GM23338 (cell line): ENCODE data around the gene C1orf21. TPM values are rescaled to one million over a fixed set of nuclear protein-coding genes. Genes with fewer than 3 reads are reported as not detected.

Experiments
- ATAC-seq: fragments of 200-7000 bp; cut with Tn5 transposase; 3 replicates; pipeline ENCODE4 v1.9.1; 2020
- DNase-seq: peaks from one replicate; pipeline ENCODE4 v3.0.0-alpha.2; 2015; ENCODE audit warnings: low spot score
- H2AFZ ChIP-seq: fragments of 200-600 bp; sonication (generic); 2 replicates; pipeline ENCODE4 v1.8.0; 2016; ENCODE audit warnings: antibody characterized with exemption, mild to moderate bottlenecking, moderate library complexity
- H3F3A ChIP-seq: fragments of 200-600 bp; sonication (generic); replicated peaks from 2 replicates; pipeline ENCODE4 v1.8.0; 2017; ENCODE audit warnings: antibody characterized with exemption, mixed run types, low read depth
- H3K27ac ChIP-seq: fragments of 200-600 bp; sonication (generic); 2 replicates; pipeline ENCODE4 v1.6.1; 2016; ENCODE audit warnings: low read depth
- H3K27me3 ChIP-seq: fragments of 200-600 bp; sonication (generic); 2 replicates; pipeline ENCODE4 v1.8.0; 2016; ENCODE audit warnings: mild to moderate bottlenecking, mixed run types, moderate library complexity; ENCODE audit not compliant: insufficient read depth
- H3K36me3 ChIP-seq: fragments of 200-600 bp; sonication (generic); 2 replicates; pipeline ENCODE4 v1.8.0; 2016; ENCODE audit warnings: mild to moderate bottlenecking; ENCODE audit not compliant: insufficient read depth
- H3K4me1 ChIP-seq: fragments of 200-600 bp; sonication (generic); 2 replicates; pipeline ENCODE4 v1.8.0; 2016; ENCODE audit warnings: mild to moderate bottlenecking, moderate library complexity; ENCODE audit not compliant: insufficient read depth
- H3K4me2 ChIP-seq: fragments of 200-600 bp; sonication (generic); 2 replicates; pipeline ENCODE4 v1.7.1; 2017; ENCODE audit warnings: mixed run types
- H3K4me3 ChIP-seq: fragments of 200-600 bp; sonication (generic); 2 replicates; pipeline ENCODE4 v1.6.1; 2016; ENCODE audit warnings: mixed run types
- H3K79me2 ChIP-seq: fragments of 200-600 bp; sonication (generic); replicated peaks from 2 replicates; pipeline ENCODE4 v1.8.0; 2017; ENCODE audit warnings: mild to moderate bottlenecking; ENCODE audit not compliant: insufficient read depth
- H3K9me2 ChIP-seq: fragments of 200-600 bp; sonication (generic); 2 replicates; pipeline ENCODE4 v1.8.0; 2017; ENCODE audit not compliant: insufficient read depth
- H4K20me1 ChIP-seq: fragments of 200-600 bp; sonication (generic); replicated peaks from 2 replicates; pipeline ENCODE4 v1.8.0; 2017; ENCODE audit warnings: mild to moderate bottlenecking; ENCODE audit not compliant: insufficient read depth
- H3K27ac Mint-ChIP-seq: 2 replicates; pipeline ENCODE4 v1.8.0; 2020; ENCODE audit warnings: inconsistent platforms, mild to moderate bottlenecking, moderate library complexity, mixed read lengths
- H3K27me3 Mint-ChIP-seq: 3 replicates; pipeline ENCODE4 v1.8.0; 2022; ENCODE audit warnings: low read depth, mild to moderate bottlenecking, moderate library complexity, mixed read lengths, inconsistent platforms; ENCODE audit not compliant: insufficient read depth, poor library complexity
- H3K36me3 Mint-ChIP-seq: 3 replicates; pipeline ENCODE4 v1.8.0; 2021; ENCODE audit warnings: low read depth, mild to moderate bottlenecking, inconsistent platforms, moderate library complexity, mixed read lengths
- H3K4me1 Mint-ChIP-seq: 3 replicates; pipeline ENCODE4 v1.8.0; 2020; ENCODE audit warnings: mild to moderate bottlenecking, inconsistent platforms, mixed read lengths
- H3K4me3 Mint-ChIP-seq: 3 replicates; pipeline ENCODE4 v1.8.0; 2021; ENCODE audit warnings: moderate library complexity, mild to moderate bottlenecking, inconsistent platforms, mixed read lengths
- H3K9me3 Mint-ChIP-seq: 3 replicates; pipeline ENCODE4 v1.8.0; 2020; ENCODE audit warnings: moderate library complexity, mild to moderate bottlenecking, inconsistent platforms, mixed read lengths
- CREB1 ChIP-seq: fragments of 250-450 bp; sonication (Bioruptor Pico); IDR thresholded peaks from 2 replicates; pipeline ENCODE4 v1.5.0; 2020; ENCODE audit warnings: low read depth, mild to moderate bottlenecking, moderate library complexity
- EZH2 ChIP-seq: fragments of 200-600 bp; sonication (generic); IDR thresholded peaks from one replicate; pipeline ENCODE4 v1.8.0; 2017; ENCODE audit warnings: antibody characterized with exemption, mild to moderate bottlenecking, low read depth; ENCODE audit not compliant: unreplicated experiment
- JUNB ChIP-seq: IDR thresholded peaks from one replicate; pipeline ENCODE4 v1.6.1; 2016; ENCODE audit warnings: antibody characterized with exemption; ENCODE audit not compliant: unreplicated experiment
- NANOG ChIP-seq: IDR thresholded peaks from 2 replicates; pipeline ENCODE4 v1.6.1; 2016; ENCODE audit warnings: antibody characterized with exemption, borderline replicate concordance
- POLR2AphosphoS5 ChIP-seq: IDR thresholded peaks from 2 replicates; pipeline ENCODE4 v1.6.1; 2016; ENCODE audit warnings: antibody characterized with exemption, low read depth
- ZNF114 ChIP-seq: fragments of 250-450 bp; sonication (Bioruptor Pico); IDR thresholded peaks from 2 replicates; pipeline ENCODE4 v1.5.0; 2020; ENCODE audit warnings: mild to moderate bottlenecking, moderate library complexity
- ZNF331 ChIP-seq: fragments of 250-450 bp; sonication (Bioruptor Pico); IDR thresholded peaks from 2 replicates; pipeline ENCODE4 v1.5.0; 2020; ENCODE audit warnings: low read depth, mild to moderate bottlenecking, moderate library complexity
- polyA plus RNA-seq: library from polyadenylated mRNA; unstranded; fragments of >200 nt; fragmentation: Nextera tagmentation; extraction: Ambion mirVana; gene quantifications from 2 replicates; pipeline ENCODE4 v1.2.1, GENCODE V29; 2016
- total RNA-seq: library from RNA; depleted of rRNA; stranded (reverse); fragments of >200 nt; shearing (Covaris generic); gene quantifications from 2 replicates; pipeline ENCODE4 v1.2.3, GENCODE V29; 2014
- TF ChIP-seq, protein P1 (sequence below), 2 experiments: fragments of 200-600 bp in 1 of 2; sonication (generic) in 1 of 2; conservative IDR thresholded peaks; 2 replicates each; pipeline versions ENCODE4 v1.5.1 to v1.6.1; 2016 to 2017; ENCODE audit warnings: antibody characterized with exemption in 2 of 2, low read depth in 2 of 2, mild to moderate bottlenecking in 2 of 2, moderate library complexity in 1 of 2
- TF ChIP-seq, protein P2 (sequence below): IDR thresholded peaks from 2 replicates; pipeline ENCODE4 v1.6.1; 2016; ENCODE audit warnings: antibody characterized with exemption
- TF ChIP-seq, protein P3 (sequence below): IDR thresholded peaks from one replicate; pipeline ENCODE4 v1.6.1; 2018; ENCODE audit warnings: antibody characterized with exemption; ENCODE audit not compliant: unreplicated experiment

The C1orf21 gene
- total and polyA plus RNA-seq, 2 experiments from 2014 or later: 28.0 to 40.4 TPM

DNA sequence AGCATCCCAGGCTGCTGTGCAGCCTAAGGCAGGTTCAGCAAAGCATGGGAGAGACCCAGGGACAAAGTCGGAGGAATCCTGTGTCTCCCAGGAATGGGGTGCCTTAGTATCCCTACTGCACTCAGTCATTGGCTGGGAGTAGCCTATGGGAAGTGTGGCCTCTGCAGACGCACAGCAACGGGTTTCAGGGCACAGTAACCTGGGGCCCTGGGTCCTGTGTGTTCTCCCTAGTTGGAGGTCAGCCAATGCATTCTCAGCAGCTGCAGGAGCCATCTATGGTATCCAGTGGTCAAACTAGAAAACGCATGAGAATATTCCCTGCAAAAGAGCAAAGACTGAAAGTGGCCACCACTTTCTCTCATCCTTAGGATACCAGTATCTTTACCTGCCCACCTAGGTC lies 13.7 kb upstream of the C1orf21 start (continued):
- TF ChIP-seq JUNB: no peak
- TF ChIP-seq, protein P1, sequence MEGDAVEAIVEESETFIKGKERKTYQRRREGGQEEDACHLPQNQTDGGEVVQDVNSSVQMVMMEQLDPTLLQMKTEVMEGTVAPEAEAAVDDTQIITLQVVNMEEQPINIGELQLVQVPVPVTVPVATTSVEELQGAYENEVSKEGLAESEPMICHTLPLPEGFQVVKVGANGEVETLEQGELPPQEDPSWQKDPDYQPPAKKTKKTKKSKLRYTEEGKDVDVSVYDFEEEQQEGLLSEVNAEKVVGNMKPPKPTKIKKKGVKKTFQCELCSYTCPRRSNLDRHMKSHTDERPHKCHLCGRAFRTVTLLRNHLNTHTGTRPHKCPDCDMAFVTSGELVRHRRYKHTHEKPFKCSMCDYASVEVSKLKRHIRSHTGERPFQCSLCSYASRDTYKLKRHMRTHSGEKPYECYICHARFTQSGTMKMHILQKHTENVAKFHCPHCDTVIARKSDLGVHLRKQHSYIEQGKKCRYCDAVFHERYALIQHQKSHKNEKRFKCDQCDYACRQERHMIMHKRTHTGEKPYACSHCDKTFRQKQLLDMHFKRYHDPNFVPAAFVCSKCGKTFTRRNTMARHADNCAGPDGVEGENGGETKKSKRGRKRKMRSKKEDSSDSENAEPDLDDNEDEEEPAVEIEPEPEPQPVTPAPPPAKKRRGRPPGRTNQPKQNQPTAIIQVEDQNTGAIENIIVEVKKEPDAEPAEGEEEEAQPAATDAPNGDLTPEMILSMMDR (conservative IDR thresholded peaks at IDR 0.05; ENCODE audit: low read depth in 2 of 2): no peak
- TF ChIP-seq NANOG: no peak
- TF ChIP-seq CREB1 (CRISPR knock-in tag): no peak

DNA sequence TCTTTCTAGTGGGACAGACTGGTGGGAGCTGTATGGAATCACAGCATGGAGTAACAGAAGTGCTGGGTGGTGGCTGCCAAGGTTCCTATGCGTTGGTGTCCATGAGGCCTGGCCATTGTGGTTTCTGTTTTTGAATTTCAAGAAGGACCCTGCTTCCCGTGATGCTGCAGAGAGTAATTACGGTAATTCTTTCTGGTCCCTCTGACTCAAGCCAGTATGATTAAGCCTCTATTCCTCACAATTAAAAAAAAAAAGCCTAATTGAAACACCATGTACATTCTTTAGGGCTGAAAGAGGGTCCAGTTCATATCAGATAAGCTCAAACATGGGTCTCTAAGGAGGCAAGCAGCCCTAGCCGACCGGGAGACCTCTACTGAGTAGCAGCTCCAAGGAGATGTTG lies 10.5 kb upstream of the C1orf21 start:
- Mint-ChIP-seq H3K4me3 (no peak overlapping the region), H3K27me3 (peaks cover 2% of the 10 kb centered on the region), H3K9me3 (no peaks in the 10 kb centered on the region), H3K4me1 (no peaks in the 10 kb centered on the region; the same call in 2 of the 3 replicates), H3K27ac (no peak overlapping the region), H3K36me3 (no peaks in the 10 kb centered on the region)
- Histone ChIP-seq H3K4me1 (peaks cover 20% of the 10 kb centered on the region), H3K79me2 (no peaks in the 10 kb centered on the region), H2AFZ (peak overlapping the region; percentile 92), H3K4me3 (no peak overlapping the region), H3K27me3 (no peaks in the 10 kb centered on the region), H3K9me2 (no peaks in the 10 kb centered on the region), H3K36me3 (no peaks in the 10 kb centered on the region), H3F3A (no peaks in the 10 kb centered on the region), H4K20me1 (no peaks in the 10 kb centered on the region), H3K4me2 (peak overlapping the region; percentile 56; the same call in 1 of the 2 replicates), H3K27ac (no peak overlapping the region; the same call in 1 of the 2 replicates)
- ATAC-seq (no peak), DNase-seq (no peak)
- TF ChIP-seq, protein P2, sequence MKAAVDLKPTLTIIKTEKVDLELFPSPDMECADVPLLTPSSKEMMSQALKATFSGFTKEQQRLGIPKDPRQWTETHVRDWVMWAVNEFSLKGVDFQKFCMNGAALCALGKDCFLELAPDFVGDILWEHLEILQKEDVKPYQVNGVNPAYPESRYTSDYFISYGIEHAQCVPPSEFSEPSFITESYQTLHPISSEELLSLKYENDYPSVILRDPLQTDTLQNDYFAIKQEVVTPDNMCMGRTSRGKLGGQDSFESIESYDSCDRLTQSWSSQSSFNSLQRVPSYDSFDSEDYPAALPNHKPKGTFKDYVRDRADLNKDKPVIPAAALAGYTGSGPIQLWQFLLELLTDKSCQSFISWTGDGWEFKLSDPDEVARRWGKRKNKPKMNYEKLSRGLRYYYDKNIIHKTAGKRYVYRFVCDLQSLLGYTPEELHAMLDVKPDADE: no peak
- TF ChIP-seq ZNF114 (CRISPR knock-in tag) (no peak), ZNF331 (CRISPR knock-in tag) (no peak), POLR2AphosphoS5 (no peak), NANOG (no peak), CREB1 (CRISPR knock-in tag) (no peak), EZH2 (no peak)
- TF ChIP-seq, protein P3, sequence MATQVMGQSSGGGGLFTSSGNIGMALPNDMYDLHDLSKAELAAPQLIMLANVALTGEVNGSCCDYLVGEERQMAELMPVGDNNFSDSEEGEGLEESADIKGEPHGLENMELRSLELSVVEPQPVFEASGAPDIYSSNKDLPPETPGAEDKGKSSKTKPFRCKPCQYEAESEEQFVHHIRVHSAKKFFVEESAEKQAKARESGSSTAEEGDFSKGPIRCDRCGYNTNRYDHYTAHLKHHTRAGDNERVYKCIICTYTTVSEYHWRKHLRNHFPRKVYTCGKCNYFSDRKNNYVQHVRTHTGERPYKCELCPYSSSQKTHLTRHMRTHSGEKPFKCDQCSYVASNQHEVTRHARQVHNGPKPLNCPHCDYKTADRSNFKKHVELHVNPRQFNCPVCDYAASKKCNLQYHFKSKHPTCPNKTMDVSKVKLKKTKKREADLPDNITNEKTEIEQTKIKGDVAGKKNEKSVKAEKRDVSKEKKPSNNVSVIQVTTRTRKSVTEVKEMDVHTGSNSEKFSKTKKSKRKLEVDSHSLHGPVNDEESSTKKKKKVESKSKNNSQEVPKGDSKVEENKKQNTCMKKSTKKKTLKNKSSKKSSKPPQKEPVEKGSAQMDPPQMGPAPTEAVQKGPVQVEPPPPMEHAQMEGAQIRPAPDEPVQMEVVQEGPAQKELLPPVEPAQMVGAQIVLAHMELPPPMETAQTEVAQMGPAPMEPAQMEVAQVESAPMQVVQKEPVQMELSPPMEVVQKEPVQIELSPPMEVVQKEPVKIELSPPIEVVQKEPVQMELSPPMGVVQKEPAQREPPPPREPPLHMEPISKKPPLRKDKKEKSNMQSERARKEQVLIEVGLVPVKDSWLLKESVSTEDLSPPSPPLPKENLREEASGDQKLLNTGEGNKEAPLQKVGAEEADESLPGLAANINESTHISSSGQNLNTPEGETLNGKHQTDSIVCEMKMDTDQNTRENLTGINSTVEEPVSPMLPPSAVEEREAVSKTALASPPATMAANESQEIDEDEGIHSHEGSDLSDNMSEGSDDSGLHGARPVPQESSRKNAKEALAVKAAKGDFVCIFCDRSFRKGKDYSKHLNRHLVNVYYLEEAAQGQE: no peak
- TF ChIP-seq, protein P1 (conservative IDR thresholded peaks at IDR 0.05; ENCODE audit: low read depth in 2 of 2): no peak
